ENCODE measurements around the gene POLR2E. TPM values are rescaled to one million over a fixed set of nuclear protein-coding genes. Genes with fewer than 3 reads are reported as not detected.

Gene POLR2E
- total RNA-seq, 3 donors from 2014 or later, result 108 to 138 (median 133) TPM

DNA sequence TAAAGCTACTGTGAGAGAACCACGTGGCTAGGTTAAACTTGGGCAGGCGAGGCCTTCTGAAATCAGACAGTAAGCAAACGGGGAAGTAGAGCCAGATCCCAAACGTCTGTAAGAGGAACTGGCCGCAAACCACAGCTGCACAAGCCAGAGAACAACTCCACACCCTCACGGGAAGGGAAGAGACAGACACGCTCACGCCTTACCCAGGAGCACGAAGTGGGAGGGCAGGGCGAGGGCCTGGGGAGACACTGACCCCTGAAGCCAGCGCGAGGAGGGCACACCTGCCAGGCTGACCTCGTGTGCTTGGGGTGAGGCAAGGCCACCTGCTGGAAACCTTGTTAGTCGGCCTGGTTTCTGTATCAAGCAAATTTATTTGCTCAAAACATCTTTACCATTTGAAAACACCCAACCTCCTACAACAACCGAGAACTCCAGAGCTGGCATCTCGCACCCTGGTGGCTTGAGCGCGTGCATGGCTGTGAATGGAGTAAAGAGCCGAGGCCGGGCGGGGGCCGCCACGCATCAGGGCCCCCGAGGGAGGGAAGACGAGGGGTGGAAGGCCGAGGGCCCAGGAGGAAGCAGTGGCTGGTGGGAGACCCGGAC lies 7.3 kb downstream of the POLR2E start:
- H3K4me3 ChIP-seq, result no peak overlapping the region
- intact Hi-C loops (cut with DNase I, micrococcal nuclease), result no loop called here
- DNase-seq (peak in 2 of 3 donors; percentile 61 to 81), ATAC-seq (peak; percentile 46)
- TF ChIP-seq, protein P1, sequence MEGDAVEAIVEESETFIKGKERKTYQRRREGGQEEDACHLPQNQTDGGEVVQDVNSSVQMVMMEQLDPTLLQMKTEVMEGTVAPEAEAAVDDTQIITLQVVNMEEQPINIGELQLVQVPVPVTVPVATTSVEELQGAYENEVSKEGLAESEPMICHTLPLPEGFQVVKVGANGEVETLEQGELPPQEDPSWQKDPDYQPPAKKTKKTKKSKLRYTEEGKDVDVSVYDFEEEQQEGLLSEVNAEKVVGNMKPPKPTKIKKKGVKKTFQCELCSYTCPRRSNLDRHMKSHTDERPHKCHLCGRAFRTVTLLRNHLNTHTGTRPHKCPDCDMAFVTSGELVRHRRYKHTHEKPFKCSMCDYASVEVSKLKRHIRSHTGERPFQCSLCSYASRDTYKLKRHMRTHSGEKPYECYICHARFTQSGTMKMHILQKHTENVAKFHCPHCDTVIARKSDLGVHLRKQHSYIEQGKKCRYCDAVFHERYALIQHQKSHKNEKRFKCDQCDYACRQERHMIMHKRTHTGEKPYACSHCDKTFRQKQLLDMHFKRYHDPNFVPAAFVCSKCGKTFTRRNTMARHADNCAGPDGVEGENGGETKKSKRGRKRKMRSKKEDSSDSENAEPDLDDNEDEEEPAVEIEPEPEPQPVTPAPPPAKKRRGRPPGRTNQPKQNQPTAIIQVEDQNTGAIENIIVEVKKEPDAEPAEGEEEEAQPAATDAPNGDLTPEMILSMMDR (IDR thresholded peaks at IDR 0.05), result no peak
- H3K9me3 ChIP-seq, result no peaks in the 10 kb centered on the region
- no peaks in the 10 kb centered on the region for H3K36me3 ChIP-seq (ENCODE audit: low read depth)
- H3K4me1 ChIP-seq (ENCODE audit: low read depth), result peaks cover 15% of the 10 kb centered on the region

GRCh38 chr19:1086613-1087012 lies 8.6 kb downstream of the POLR2E start:
- Histone ChIP-seq H3K36me3 (ENCODE audit: low read depth) (no peaks in the 10 kb centered on the region), H3K4me3 (no peak overlapping the region), H3K4me1 (ENCODE audit: low read depth) (peaks cover 18% of the 10 kb centered on the region), H3K9me3 (no peaks in the 10 kb centered on the region)
- no peak for DNase-seq
- intact Hi-C loops (cut with DNase I, micrococcal nuclease), result no loop called here
- no peak for ATAC-seq
- TF ChIP-seq, protein P1 (IDR thresholded peaks at IDR 0.05), result no peak

GRCh38 chr19:1085676-1086442 lies 9.3 kb downstream of the POLR2E start:
- peaks cover 22% of the 10 kb centered on the region for H3K4me1 ChIP-seq (ENCODE audit: low read depth)
- no peak overlapping the region for H3K4me3 ChIP-seq
- H3K36me3 ChIP-seq (ENCODE audit: low read depth), result no peaks in the 10 kb centered on the region
- TF ChIP-seq, protein P1 (IDR thresholded peaks at IDR 0.05), result no peak
- DNase-seq (no peak), ATAC-seq (no peak)
- no peaks in the 10 kb centered on the region for H3K9me3 ChIP-seq
- intact Hi-C loops (cut with DNase I, micrococcal nuclease), result no loop called here

- TF ChIP-seq, protein P1 (IDR thresholded peaks at IDR 0.05), result no peak
- Histone ChIP-seq H3K9me3 (no peaks in the 10 kb centered on the region), H3K36me3 (ENCODE audit: low read depth) (no peaks in the 10 kb centered on the region), H3K4me3 (no peak overlapping the region), H3K4me1 (ENCODE audit: low read depth) (peaks cover 22% of the 10 kb centered on the region)
- ATAC-seq (no peak), DNase-seq (no peak)
- intact Hi-C loops (cut with DNase I, micrococcal nuclease), result no loop called here
Measured at GRCh38 chr19:1085053-1085658, 10.0 kb downstream of the POLR2E start.

GRCh38 chr19:1084024-1084868 lies 10.9 kb downstream of the POLR2E start:
- no peak overlapping the region for H3K4me3 ChIP-seq
- TF ChIP-seq, protein P1 (IDR thresholded peaks at IDR 0.05), result no peak
- DNase-seq (peak in 2 of 3 donors; percentile 48 to 69), ATAC-seq (no peak)
- H3K4me1 ChIP-seq (ENCODE audit: low read depth), result peaks cover 23% of the 10 kb centered on the region
- H3K9me3 ChIP-seq, result no peaks in the 10 kb centered on the region
- intact Hi-C loops (cut with DNase I, micrococcal nuclease), result no loop called here
- no peaks in the 10 kb centered on the region for H3K36me3 ChIP-seq (ENCODE audit: low read depth)
